WI38 (cell line): ENCODE data around the gene TGFBR3.

ENCODE experiments used
- H3K4me3 ChIP-seq: 2 replicates; pipeline ENCODE4 v1.5.1; 2011; ENCODE audit warnings: low read depth, mild to moderate bottlenecking, control low read depth, low read length
- CTCF ChIP-seq: IDR thresholded peaks from 2 replicates; pipeline ENCODE4 v1.5.1; 2012; ENCODE audit warnings: low read depth, mild to moderate bottlenecking, control low read depth, low read length

The TGFBR3 gene

DNA sequence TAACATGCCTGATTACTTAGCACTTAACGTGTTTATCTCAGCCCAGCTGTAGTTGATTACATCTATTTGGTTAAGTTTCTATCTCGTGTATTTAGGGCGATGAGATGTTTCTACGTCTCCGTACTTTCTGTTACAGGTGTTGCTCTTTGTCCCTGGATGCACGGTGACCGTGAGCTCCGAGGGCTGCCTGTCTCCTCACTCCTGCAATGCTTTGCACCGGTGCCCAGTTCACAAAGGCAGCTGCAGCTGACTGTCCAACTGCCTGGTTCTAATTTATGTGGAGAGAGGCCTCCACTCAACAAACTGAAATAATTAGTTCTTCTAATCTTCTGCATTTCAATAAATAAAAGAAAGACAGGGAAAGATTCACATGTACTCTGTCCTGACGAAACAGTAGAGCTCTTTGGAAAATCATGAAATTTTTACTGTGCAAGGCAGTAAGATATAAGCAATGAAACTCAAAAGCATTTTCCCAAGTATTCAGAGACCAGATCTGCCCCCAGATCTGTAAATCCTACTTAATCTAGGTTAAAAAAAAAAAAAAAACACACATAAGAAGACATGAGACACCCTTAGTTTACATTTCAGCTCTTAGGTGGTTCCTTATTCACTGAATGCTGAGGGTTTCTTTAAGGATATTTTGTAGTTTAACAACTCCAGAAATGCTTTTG lies 108.2 kb downstream of the TGFBR3 start:
- no peak for TF ChIP-seq CTCF
- no peak overlapping the region for H3K4me3 ChIP-seq

DNA sequence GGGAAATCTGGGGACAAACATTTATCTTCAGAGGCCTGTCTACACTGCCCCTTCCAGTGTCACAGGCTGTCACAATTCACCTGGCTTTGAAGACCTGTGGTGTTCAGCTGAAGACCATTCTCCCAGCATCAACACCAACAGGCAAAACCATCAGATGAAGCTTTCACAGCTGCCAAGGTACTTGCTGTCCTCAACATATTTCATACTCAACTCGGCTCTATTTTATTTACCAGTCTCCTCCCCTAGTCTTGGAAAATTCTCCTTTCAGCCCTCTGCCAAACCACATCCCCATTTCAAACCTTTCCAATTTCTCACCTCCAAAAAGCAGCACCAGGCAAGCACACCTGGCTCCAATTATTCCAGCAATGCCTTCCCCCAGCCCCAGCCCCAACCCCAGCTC lies 108.8 kb downstream of the TGFBR3 start:
- H3K4me3 ChIP-seq = no peak overlapping the region
- no peak for TF ChIP-seq CTCF

- no peak overlapping the region for H3K4me3 ChIP-seq
- TF ChIP-seq CTCF = no peak
Observed at GRCh38 chr1:91776068-91776794, 109.7 kb downstream of the TGFBR3 start.

GRCh38 chr1:91775227-91775626 lies 110.7 kb downstream of the TGFBR3 start:
- no peak overlapping the region for H3K4me3 ChIP-seq
- no peak for TF ChIP-seq CTCF

DNA sequence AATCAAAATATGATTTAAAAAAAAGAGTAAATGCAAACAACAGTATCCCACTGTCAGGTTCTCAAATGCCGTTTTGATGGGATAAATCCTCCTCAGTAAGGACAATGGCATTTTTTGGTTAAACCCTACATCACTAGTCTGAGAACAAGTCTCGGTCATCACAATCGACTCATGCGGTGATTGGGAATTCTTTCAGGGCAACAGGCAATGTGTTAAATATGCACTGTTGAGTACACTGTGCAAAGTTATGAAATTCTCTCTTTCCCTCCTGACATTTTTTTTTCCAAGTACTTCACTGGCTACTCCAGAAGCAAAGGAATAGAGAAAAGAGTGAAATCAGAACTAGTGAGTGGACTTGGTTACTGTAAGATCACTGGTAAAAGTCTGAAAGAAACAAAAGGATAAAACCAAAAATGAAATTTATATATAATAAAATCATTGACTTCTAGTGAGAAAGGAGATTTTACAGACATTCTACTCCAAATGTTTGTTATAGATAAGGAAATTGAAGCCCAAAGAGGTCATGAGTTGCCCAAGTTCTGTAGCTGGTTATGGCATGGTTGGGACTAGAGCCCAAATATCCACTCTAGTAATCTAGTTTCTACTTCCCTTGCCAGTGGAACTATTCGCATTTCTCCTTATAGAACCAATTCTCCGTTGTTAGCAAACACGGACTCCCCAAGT lies 111.3 kb downstream of the TGFBR3 start:
- no peak for TF ChIP-seq CTCF
- no peak overlapping the region for H3K4me3 ChIP-seq

DNA sequence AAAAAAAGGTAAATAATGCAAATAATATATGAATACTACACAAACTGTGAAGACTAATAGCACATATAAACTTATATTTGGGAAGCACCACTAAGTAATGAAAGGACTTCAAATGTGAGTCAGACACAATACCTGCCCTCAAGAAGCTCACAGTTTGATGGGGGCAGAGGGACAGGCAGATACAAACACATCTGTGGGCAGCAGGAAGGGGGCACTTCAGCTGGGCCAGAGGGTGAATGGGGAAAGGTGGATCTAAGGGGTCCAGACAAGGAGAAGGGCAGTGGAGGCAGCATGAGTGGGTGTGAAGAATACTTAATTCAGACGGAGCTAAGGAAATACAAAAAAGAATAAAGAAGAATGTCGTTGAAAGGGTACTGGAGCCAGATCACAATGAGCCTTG lies 114.2 kb downstream of the TGFBR3 start:
- no peak for TF ChIP-seq CTCF
- H3K4me3 ChIP-seq = no peak overlapping the region
